Ovary (tissue), 3 donors: ENCODE measurements around the gene COL4A4.

Experiments
- CTCF ChIP-seq, 3 donors: fragments of 450-650 bp in 2 of 3; fragments of 200-600 bp in 1 of 3; IDR thresholded peaks; one replicate each; pipeline versions ENCODE4 v1.5.1 to v1.8.0; 2016 to 2022; ENCODE audit warnings: antibody characterized with exemption in 3 of 3, mild to moderate bottlenecking in 1 of 3
- EP300 ChIP-seq: sonication (generic); formaldehyde crosslinking; IDR thresholded peaks from one replicate; pipeline ENCODE4 v1.6.1; 2017; ENCODE audit warnings: antibody characterized with exemption
- donor health status: DM: no; HTN: no; CAD: no.

GRCh38 chr2:226995625-226996041 lies 168.4 kb downstream of the COL4A4 start:
- TF ChIP-seq EP300 (no peak), CTCF (IDR thresholded peaks at IDR 0.05) (no peak)
